Gastrocnemius medialis (tissue), 4 donors: Measurements from ENCODE around the gene SFSWAP.

Experiments
- POLR2A ChIP-seq, 2 donors: fragments of 450-650 bp; IDR thresholded peaks; one replicate each; pipeline ENCODE4 v1.6.1; 2017; ENCODE audit warnings: antibody characterized with exemption in 2 of 2, mild to moderate bottlenecking in 2 of 2, moderate library complexity in 2 of 2
- TF ChIP-seq, protein P1 (sequence below), 5 experiments: fragments of 450-650 bp in 3 of 5; fragments of 200-600 bp in 2 of 5; sonication (generic) in 2 of 5; IDR thresholded peaks in 4 of 5; conservative IDR thresholded peaks in 1 of 5; 1 replicate in 4 of 5; 2 replicates in 1 of 5; pipeline ENCODE4 v1.5.1; 2016 to 2019; ENCODE audit warnings: antibody characterized with exemption in 5 of 5, mild to moderate bottlenecking in 3 of 5, moderate library complexity in 3 of 5

GRCh38 chr12:131693149-131693548, 17.7 kb upstream of the SFSWAP start:
- TF ChIP-seq, protein P1, sequence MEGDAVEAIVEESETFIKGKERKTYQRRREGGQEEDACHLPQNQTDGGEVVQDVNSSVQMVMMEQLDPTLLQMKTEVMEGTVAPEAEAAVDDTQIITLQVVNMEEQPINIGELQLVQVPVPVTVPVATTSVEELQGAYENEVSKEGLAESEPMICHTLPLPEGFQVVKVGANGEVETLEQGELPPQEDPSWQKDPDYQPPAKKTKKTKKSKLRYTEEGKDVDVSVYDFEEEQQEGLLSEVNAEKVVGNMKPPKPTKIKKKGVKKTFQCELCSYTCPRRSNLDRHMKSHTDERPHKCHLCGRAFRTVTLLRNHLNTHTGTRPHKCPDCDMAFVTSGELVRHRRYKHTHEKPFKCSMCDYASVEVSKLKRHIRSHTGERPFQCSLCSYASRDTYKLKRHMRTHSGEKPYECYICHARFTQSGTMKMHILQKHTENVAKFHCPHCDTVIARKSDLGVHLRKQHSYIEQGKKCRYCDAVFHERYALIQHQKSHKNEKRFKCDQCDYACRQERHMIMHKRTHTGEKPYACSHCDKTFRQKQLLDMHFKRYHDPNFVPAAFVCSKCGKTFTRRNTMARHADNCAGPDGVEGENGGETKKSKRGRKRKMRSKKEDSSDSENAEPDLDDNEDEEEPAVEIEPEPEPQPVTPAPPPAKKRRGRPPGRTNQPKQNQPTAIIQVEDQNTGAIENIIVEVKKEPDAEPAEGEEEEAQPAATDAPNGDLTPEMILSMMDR (IDR thresholded peaks at IDR 0.05 in 4 of 5, conservative IDR thresholded peaks at IDR 0.05 in 1 of 5): no peak
- TF ChIP-seq POLR2A (IDR thresholded peaks at IDR 0.05): no peak
